Brain pericyte (primary cell): Measurements from ENCODE around the gene EGFL7.
"Not testable (repeated sequence)": the region's sequence is repeated elsewhere in the genome, so short reads cannot be mapped to it uniquely, and the experiment has no call there.

Source experiments
- DNase-seq: peaks from one replicate; pipeline ENCODE4 v3.0.0-alpha.2; 2012; ENCODE audit warnings: low read depth, low spot score

The EGFL7 gene

DNA sequence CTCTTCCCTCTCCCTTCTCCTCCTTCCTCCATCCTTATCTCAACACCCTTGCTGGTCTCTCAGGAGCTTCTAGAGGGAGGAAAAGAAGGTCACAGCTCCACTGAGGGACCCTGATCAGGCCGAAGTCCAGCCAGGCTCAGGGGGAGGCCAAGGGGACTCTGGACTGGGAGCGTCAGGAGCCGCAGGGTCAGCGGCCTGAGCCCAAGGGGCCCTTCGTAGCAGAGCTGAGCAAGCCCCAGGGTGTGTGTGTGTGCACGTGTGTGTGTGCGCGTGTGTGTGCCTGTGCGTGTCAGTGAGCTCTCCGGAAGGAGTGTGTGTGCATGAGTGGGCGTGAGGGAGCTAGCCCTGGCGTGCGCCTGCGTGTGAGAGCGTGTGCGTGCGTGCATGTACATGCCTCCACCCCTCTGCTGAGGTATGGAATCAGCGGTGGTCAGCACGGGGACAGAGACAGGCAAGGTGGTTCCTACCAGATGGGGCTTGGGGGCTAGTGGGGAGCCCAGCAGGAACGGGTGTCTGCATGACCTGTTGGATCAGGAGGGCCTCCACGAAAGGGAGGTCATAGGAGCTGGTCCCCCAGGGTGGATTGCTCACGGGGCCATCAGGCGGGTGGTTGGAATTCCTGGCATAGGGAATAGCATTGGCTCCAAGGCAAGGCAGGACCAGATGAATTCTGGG is 34.6 kb downstream of the EGFL7 start:
- no peak for DNase-seq

DNA sequence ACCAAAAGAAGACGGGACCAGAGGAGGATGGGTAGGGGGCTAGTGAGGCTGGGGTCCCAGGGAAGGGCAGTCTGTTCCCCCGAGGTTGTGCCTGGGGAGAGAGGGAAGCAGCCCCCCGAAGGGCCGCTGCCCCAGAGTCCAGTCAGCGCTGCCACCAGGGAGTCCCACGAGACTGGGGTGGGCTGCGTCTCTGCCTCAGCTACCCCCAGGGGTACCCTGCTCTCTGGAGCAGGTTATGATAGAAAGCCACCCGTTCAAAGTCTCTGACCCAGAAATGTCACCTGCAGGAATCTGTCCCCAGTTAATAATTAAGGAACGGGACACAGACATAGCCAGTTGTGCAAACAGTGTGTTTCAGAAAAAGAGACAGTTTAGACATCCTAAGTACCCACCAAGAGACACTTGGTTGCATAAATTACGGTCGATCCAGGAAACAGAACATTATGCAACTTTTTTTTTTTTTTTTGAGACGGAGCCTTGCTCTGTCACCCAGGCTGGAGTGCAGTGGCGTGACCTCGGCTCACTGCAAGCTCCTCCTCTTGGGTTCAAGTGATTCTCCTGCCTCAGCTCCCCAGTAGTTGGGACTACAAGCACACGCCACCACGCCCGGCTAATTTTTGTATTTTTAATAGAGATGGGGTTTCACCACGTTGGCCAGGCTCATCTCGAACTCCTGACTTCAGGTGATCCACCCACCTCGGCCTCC is 35.3 kb downstream of the EGFL7 start:
- DNase-seq = no peak

DNA sequence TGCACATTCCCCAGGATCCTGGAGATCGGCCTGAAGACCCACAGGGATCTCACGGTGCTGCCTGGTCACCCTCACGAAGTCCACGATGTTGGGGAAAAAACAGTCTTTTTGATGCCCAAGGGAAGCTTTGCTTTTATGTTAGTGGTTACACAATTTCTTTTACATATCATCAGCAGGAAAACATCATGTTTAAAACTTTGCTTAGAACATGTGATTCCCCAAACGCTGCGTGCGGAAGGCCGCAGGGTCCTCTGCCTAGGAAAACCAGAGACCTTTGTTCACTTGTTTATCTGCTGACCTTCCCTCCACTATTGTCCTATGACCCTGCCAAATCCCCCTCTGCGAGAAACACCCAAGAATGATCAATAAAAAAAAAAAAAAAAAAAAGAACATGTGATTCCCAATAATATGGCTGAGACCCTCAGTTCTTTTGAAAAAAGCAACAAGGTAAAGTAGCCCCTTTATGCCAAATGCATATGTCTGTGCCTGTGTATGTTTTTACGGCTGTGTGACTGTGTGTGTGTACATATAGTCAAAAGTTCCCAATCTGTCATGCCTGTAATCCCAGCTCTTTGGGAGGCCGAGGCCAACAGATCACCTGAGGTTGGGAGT is 36.0 kb downstream of the EGFL7 start:
- no peak for DNase-seq

DNA sequence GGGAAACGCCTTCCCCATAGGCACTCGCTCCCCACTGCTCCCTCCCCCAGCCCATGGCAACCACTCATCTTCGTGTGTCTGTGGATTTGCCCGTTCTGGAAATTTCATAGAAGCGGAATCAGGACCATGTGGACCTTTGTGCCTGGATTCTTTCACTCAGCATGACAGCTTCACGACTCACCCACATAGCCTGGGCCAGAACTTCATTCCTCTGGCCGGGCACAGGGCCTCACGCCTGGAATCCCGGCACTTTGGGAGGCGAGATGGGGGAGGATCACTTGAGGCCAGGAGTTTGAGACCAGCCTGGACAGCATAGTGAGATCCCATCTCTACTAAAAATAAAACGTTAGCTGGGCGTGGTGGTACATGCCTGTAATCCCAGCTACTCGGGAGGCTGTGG is 37.6 kb downstream of the EGFL7 start:
- no peak for DNase-seq

DNA sequence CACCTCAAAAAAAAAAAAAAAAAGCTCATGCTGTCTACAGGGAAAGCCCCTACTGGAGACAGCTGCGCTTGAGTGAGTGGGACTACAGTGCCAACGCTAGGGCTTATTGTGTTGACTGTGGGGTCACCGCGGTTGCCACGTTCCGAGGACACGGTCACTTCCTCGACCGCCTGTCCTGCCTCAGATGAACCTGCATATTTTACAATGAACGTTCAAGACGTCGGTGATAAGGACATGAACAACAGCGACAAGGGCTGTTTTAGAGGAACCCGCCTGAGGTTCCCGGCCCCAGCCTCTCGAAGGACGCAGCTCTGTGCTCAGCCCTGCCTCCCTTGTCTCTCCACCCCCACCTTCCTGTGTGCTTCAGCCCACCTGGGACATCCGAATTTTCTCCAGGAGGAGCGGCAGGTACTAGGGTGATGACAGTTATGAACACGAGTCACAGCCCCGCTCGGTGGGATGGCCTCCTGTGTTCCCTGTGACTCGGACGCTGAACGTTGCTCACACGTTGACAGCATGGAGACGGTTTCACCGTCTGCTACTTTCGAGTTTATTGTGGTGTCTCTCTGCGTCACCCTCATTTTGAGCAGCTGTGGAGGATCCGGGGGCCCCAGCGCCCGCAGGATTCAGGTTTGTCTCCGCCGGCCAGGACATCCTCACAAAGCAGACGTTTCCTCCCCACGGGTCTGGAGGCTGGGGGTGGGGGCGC is 38.4 kb downstream of the EGFL7 start:
- DNase-seq = no peak

DNA sequence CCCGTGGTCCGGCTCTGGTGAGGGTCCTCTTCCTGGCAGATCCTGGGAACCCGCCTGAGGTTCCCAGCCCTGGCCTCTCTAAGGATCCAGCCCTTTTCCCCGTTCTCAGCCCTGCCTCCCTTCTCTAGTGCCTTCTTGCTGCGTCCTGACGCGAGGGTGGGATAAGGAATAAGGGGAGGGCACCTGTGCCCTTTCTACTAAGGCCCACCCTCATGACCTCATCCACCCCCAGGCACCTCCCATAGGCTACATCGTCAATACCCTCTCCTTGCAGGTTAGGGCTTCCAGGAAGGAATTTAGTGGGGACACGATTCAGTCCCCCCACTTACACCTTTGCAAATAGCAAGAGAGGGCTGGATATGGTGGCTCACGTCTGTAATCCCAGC is 38.9 kb downstream of the EGFL7 start:
- no peak for DNase-seq

DNA sequence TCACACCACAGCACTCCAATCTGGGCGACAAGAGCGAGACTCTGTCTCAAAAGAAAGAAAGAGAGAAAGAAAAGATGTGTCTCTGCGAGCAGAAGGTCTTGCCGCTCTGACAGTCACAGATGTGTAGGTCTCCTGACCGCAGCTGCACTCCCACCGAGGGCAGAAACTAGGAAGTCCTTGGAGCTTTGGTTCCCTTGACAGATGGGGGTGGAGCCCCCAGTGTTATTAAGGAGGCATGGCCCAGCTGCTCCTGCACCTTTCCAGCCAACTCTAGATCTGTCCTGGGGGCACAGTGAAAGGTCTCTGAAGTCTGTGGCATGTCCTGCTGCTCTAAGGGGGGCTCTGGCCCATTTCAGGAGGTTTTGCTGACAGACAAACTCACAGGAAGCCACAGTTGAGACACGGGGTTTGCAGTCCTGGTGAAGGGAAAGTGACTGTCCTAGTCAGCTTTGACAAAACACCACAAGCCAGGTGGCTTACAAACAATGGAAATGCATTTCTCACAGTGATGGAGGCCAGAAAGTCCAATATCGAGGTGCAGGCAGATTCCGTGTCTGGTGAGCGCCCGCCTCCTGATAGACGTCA is 40.7 kb downstream of the EGFL7 start:
- no peak for DNase-seq

DNA sequence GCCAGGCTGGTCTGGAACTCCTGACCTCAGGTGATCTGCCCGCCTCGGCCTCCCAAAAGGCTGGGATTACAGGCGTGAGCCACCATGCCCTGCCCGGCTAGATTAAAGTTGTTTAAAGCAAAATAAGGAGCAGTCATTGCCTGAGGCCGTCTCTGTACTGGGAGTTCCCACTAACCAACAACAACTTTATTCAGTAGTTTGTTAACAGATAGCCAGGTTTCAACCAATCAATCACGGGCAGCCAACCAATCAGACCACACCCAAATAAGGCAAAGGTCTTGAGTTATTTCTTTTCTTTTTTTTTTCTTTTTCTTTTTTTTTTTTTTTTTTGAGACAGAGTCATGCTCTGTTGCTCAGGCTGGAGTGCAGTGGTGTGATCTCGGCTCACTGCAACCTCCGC is 42.0 kb downstream of the EGFL7 start:
- not testable (repeated sequence) for DNase-seq

DNA sequence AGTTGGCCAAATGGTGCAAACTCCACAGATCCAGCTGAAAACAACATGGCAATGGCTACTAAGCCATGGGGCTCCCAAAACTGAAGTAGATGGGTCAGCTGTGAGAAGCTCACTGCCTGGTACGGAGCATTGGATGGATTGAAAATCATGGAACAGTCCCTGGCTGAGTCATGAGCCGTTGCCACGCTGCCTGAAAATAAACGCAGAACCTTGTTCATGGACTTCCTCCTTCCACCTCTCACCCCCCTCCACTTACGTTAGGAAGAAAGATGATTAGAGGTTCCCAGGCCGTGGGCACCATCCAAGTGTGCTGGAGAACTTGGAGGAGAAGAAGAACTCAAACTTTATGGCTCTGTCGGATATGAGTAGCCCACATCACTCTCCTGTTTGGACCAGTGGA is 42.8 kb downstream of the EGFL7 start:
- DNase-seq = no peak

DNA sequence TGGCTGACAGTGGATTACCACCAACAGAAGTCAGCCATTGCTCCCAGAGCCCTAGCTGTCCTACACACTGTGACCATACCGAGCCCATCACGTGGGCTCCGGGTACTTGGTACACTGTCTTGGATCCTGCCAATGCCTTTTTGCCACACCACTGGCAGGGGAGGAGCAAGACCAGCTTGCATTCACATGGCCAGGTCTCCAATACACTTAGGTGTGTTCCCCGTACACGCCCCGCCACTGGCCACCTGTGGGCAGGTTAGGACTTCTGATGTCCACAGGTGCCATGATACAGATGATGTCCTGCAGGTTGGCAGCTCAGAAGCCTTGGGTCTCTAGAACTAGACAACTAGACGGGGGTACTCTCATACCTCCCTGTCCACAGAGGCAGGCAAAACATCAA is 44.3 kb downstream of the EGFL7 start:
- DNase-seq = no peak

DNA sequence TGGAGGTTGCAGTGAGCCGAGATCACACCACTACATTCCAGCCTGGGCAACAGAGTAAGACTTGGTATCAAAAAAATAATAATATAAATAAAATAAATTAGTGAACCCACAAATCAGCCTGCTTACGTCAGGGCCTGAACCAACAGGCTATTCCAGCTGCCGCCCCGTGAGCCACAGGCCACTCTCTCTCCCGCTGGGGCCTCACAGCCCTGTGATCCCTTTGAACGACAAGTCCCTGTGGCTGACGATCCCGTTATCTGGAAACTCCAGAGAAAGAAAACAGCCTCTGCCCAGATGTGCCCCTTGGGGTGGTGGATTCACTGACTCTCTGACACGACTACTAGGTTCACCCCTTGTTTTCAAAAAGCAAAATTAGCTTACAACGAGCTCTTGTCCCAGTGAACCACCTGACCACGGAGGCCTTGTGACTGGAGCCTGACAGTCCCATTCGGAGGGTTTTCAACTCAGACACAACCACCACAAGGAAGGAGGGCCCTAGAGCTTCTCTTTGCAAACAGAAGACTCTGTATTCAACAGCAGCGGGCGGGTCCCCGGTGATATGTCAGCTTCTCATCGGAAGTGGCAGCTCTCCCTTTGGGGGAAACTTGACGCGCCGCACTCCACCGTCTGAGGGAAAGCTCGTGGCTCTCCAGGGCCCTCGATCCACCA is 45.3 kb downstream of the EGFL7 start:
- DNase-seq = no peak

DNA sequence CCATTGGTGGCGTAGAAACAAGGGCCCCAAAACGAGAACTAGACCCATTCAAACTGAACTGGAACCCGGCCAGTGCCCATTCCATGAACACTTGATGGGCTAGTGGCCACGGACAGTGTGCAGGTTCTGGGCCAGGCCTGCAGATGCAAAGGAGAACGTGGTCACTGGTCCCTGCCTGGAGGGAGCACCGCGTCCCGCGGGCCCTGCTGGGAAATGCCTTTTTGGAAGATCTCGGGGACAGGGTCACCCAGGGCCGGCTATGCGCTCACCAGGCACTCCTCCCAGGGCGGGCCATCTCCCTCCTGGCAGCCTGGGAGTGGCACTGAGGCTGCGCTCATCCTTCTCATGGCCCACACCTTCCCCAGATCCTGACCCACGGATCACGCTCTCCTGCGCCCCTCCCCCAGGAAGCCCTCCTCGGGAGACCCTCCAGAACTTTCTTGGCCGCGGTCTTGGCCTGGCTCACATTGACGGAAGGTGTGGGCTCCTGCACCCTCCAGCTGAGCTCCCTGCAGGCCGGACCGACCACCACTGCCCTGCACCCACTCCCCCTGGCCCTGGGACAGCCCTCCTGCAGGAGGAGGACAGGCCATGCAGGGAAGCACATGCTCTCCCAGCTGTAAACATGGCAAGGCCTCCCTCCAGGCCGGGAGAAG is 46.9 kb downstream of the EGFL7 start:
- no peak for DNase-seq

DNA sequence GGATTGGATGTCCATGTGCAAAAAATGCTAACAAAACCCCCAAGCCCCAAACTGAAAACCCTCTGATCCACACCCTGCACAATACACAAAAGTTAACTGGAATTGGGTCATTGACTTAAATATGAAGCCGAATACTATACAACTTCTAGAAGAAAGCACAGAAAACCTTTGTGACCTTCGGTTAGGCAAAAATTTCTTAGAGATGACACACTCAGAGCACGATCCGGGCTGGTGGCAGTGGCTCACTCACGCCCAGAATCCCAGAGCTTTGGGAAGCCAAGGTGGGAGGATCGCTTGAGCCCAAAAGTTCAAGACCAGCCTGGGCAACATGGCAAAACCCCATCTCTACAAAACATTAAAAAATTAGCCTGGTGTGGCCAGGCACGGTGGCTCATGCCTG is 47.8 kb downstream of the EGFL7 start:
- DNase-seq = no peak

DNA sequence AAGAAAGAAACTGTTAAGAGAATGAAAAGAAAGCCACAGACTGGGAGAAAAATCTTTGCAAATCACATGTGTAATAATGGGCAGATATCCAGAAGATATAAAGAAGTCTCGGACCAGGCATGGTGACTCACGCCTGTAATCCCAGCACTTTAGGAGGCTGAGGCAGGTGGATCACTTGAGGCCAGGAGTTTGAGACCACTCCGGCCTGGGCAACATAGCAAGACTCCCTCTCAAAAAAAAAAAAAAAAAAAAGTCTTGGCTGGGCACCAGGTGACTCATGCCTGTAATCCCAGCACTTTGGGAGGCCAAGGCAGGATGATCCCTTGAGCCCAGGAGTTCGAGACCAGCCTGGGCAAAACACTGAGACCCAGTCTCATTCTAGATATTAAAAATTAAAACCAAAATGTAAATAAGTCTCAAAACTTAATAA is 48.5 kb downstream of the EGFL7 start:
- not testable (repeated sequence) for DNase-seq

DNA sequence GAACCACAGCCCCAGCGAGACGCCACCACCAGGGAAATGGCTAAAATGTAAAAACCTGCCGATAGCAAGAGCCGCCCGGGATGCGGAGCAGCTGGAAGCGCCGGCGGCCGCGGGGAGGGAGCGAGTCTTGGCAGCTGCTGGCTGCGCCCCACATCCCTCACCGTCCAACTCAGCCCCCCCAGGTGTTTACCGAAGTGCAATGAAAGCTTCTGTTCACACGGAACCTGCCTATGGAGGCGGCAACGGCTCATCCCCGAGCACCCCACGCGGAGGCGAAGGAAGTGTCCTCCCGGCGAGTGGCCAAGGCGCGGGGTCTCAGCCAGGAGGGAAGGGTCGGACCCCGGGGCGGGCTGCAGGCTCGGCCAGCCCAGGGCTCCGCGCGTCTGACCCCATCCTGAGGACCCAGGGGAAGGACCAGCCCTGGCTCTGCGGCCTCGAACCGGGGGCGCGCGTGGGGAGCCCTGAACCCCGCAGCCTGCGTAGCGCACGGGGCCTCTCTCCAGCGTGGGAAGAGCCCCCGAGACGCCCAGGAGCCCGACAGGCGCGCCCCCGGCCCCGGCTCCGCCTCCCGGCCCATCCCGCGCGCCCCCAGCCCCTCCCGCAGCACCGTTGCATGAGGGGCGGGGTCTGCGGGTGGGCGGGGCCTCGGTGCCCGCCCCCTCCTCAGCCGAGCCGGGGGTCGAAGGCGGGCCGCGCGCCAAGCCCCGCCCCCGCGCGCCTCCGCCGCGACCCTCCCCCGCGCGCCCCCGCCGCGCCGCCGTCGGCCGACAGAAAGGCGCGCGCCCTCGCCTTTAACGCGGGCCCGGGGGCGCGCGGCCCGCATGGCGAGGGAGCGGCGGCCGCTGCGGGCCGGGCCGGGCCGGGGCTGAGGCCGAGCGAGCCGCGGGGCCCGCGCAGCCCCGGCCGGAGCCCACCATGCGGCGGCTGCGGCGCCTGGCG is 49.3 kb downstream of the EGFL7 start, which contains the start of gene DIPK1B:
TSS of gene DIPK1B (plus strand) at position 822 of the 939 bp plus-strand sequence. CDS start at position 916, 94 bp downstream.
- DNase-seq = no peak

DNA sequence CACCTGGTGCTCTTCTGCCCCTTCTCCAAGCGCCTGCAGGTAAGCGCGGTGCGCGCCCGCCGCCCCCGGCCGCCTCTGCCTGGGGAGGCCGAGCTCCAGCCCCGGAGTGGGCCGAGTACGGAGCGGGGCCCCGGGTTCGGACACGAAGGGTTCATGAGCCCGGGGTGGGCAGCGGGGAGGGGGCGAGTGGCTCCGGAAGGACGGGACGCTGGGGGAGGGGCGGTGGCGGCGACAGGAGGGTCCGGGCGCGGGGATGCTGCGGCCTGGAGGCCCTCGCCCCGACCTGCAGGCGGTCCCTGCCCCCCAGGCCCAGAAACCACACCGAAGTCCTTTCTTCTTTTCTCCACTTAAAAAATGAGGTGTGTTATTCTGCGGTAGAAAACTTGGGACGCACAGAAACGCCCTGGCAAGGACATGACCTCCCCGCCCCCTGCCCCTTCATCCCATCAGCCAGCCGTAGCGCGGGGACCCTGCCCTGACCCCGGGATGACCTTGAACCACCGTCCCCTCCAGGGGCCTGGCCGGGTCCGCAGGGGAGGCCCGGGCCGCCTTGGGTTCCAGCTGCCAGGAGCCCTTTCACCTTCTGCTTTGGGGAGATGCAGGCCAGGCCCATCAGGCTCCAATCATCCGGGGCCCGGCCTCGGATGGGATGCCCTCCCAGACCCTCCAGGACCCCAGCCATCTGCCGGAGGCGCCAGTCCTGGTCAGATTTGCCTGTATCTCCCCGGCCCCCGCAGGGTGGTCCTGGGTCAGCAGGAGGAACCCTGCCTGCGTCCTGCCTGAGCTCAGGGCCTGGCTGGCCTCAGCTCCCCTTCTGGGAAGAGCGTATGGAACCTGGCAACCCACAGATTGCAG is 50.2 kb downstream of the EGFL7 start:
- DNase-seq = no peak

DNA sequence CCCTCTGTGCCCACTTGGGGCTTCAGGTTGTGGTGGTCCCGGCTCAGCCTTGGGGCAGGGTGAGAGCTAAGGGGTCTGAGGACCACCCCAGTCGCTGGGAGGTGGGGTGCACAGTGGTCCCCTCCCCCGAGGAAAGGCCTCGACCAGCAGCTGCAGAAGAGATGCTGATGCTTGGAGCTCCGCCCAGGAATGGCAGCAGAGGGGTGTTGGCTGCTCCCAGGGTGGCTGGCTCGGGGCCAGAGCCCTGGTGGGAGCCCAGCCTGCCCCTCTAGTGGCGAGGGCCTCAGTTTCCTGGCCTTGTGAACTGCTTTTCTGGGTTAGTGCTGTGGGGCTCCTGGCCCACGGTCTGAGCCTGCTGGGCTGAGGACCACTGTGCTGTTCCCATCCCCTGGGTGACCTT is 50.8 kb downstream of the EGFL7 start:
- no peak for DNase-seq

DNA sequence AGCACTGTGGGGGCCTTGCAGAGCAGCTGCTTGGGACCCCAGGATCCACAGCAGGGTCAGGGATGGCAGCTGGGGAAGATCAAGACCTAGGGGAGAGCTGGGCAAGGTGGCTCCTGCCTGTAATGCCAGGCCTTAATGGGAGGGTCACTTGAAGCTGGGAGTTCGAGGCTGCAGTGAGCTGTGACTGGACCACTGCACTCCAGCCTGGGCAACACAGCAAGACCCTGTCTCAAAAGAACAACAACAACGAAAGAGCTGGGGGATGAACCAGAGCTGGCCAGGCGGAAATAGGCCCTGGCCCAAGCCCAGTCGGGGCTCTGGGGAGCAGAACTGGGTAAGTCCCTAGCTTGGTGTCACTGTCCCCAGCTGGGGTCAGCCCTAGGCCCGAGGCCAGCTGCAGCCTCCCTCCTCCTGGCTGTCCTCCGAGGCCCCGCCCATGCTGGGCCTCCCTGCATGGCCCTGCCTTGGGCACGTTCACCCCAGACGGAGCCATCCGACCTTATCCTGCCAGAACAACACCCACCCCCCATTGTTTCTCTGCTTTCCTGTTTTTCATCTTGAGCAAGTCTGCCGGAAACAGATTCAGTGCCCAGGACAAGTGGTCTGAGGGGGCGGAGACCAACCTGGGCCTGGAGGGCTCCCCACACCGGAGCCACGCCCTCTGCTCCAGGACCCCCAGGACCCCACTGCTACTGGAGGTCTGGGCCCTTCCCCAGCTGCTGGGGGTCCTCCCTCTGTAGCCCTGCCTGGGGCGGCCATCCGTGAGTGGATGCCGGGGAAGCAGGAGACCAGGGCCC is 51.6 kb downstream of the EGFL7 start:
- no peak for DNase-seq
